NCI-H446 treated with DMSO at 0.1 percent for 48 hours (cell line): ENCODE data around the gene PIGQ.

Source experiments
- DNase-seq: peaks from one replicate; lab custom pipeline; 2025; lab: John Stamatoyannopoulos, UW

Gene PIGQ

GRCh38 chr16:567373-568256 is 2.2 kb upstream of the PIGQ start:
- DNase-seq: no peak

- DNase-seq: no peak
Measured at GRCh38 chr16:568401-569258, 1.1 kb upstream of the PIGQ start.

GRCh38 chr16:572865-573650 is 3.3 kb downstream of the PIGQ start:
- DNase-seq: no peak

GRCh38 chr16:574021-574760 is 4.4 kb downstream of the PIGQ start:
- no peak for DNase-seq

GRCh38 chr16:575354-576196 is 5.8 kb downstream of the PIGQ start:
- no peak for DNase-seq

- DNase-seq: no peak
Measured at GRCh38 chr16:576197-576822, 6.5 kb downstream of the PIGQ start.

- no peak for DNase-seq
Measured at GRCh38 chr16:576823-577201, 7.0 kb downstream of the PIGQ start.

GRCh38 chr16:577796-578195 is 8.0 kb downstream of the PIGQ start:
- DNase-seq: no peak

GRCh38 chr16:578232-578869 is 8.6 kb downstream of the PIGQ start:
- DNase-seq: no peak

GRCh38 chr16:578870-579405 is 9.2 kb downstream of the PIGQ start:
- no peak for DNase-seq

- no peak for DNase-seq
Measured at GRCh38 chr16:580141-580945, 10.6 kb downstream of the PIGQ start.

- no peak for DNase-seq
Measured at GRCh38 chr16:580946-581498, 11.3 kb downstream of the PIGQ start.

GRCh38 chr16:582218-582613 is 12.4 kb downstream of the PIGQ start:
- no peak for DNase-seq

- no peak for DNase-seq
Measured at GRCh38 chr16:582614-583331, 13.0 kb downstream of the PIGQ start.

- no peak for DNase-seq
Measured at GRCh38 chr16:583470-583814, 13.7 kb downstream of the PIGQ start.

GRCh38 chr16:583815-584591 is 14.2 kb downstream of the PIGQ start:
- DNase-seq: no peak

- DNase-seq: no peak
Measured at GRCh38 chr16:585351-585750, 15.6 kb downstream of the PIGQ start.
